SH-SY5Y (cell line): Measurements from ENCODE around the gene ZNF441.

Source experiments
- GATA2 ChIP-seq: IDR thresholded peaks from 2 replicates; pipeline ENCODE4 v1.6.1; 2011; ENCODE audit warnings: mild to moderate bottlenecking, low read depth, low read length
- GATA3 ChIP-seq: IDR thresholded peaks from 2 replicates; pipeline ENCODE4 v1.6.1; 2011; ENCODE audit warnings: low read depth, mild to moderate bottlenecking, low read length, moderate library complexity

DNA sequence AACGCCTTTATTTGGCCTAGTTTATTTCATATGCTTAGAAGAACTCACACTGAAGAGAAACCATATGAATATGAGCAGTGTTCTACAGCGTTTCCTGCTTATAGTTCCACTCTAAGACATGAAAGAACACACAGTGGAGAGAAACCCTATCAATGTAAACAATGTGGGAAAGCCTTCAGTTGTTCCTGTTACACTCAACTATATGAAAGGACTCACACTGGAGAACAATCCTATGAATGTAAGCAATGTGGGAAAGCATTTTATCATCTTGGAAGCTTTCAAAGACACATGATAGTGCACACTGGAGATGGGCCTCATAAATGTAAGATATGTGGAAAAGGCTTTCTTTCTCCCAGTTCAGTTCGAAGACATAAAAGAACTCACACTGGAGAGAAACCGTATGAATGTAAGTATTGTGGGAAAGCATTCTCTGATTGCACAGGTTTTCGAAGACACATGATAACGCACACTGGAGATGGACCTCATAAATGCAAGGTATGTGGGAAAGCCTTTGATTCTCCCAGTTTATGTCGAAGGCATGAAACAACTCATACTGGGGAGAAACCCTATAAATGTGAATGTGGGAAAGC lies 13.7 kb downstream of the ZNF441 start:
- no peak for TF ChIP-seq GATA3
- no peak for TF ChIP-seq GATA2
